Chondrocyte (in vitro differentiated cells): Measurements from ENCODE around the gene NUP88. TPM values are rescaled to one million over a fixed set of nuclear protein-coding genes. Genes with fewer than 3 reads are reported as not detected.

Experiments used
- DNase-seq: peaks from one replicate; pipeline ENCODE4 v3.0.0; 2021; ENCODE audit warnings: mixed read lengths, low spot score
- H3K27ac Mint-ChIP-seq: one replicate; pipeline ENCODE4 v1.8.0; 2021; ENCODE audit warnings: mild to moderate bottlenecking, moderate library complexity, mixed read lengths; ENCODE audit not compliant: unreplicated experiment
- H3K27me3 Mint-ChIP-seq: 2 replicates; pipeline ENCODE4 v1.8.0; 2021; ENCODE audit warnings: low read depth, mixed read lengths
- H3K36me3 Mint-ChIP-seq: 2 replicates; pipeline ENCODE4 v1.8.0; 2021; ENCODE audit warnings: low read depth, mixed read lengths
- H3K4me1 Mint-ChIP-seq: 2 replicates; pipeline ENCODE4 v1.8.0; 2021; ENCODE audit warnings: low read depth, mild to moderate bottlenecking, mixed read lengths
- H3K4me3 Mint-ChIP-seq: one replicate; pipeline ENCODE4 v1.8.0; 2021; ENCODE audit warnings: mild to moderate bottlenecking, moderate library complexity, mixed read lengths; ENCODE audit not compliant: unreplicated experiment
- H3K9me3 Mint-ChIP-seq: 2 replicates; pipeline ENCODE4 v1.8.0; 2021; ENCODE audit warnings: low read depth, mixed read lengths
- total RNA-seq: library from RNA; stranded (reverse); gene quantifications from 3 replicates; pipeline ENCODE4 v1.2.1, GENCODE V29; 2021
- TF ChIP-seq, protein P1 (sequence below): fragments of 200-600 bp; sonication (generic); IDR thresholded peaks from 2 replicates; pipeline ENCODE4 v1.5.0; 2021; ENCODE audit warnings: antibody characterized with exemption, mild to moderate bottlenecking, moderate library complexity

The NUP88 gene
- total RNA-seq, 1 donor from 2014 or later: 29.2 TPM

DNA sequence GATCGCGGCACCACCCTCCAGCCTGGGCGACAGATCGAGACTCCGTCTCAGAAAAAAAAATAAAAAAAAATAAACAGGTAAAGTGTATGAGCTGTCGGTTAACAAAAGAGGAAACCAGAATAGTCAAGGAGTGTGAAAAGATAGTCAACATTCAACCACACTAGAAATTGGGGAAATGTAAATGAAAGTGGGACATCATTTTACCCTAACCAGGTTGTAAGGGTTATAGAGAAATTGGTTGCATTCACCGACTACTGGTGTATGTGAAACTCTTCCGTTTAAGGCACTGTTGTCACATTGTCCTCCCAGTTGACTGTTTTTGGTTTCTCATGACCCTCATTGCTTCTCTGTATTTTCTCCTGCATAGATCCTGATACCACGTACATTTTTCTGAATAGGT lies 74.5 kb downstream of the NUP88 start:
- H3K4me1 Mint-ChIP-seq: no peaks in the 10 kb centered on the region
- no peak overlapping the region for H3K4me3 Mint-ChIP-seq
- TF ChIP-seq, protein P1, sequence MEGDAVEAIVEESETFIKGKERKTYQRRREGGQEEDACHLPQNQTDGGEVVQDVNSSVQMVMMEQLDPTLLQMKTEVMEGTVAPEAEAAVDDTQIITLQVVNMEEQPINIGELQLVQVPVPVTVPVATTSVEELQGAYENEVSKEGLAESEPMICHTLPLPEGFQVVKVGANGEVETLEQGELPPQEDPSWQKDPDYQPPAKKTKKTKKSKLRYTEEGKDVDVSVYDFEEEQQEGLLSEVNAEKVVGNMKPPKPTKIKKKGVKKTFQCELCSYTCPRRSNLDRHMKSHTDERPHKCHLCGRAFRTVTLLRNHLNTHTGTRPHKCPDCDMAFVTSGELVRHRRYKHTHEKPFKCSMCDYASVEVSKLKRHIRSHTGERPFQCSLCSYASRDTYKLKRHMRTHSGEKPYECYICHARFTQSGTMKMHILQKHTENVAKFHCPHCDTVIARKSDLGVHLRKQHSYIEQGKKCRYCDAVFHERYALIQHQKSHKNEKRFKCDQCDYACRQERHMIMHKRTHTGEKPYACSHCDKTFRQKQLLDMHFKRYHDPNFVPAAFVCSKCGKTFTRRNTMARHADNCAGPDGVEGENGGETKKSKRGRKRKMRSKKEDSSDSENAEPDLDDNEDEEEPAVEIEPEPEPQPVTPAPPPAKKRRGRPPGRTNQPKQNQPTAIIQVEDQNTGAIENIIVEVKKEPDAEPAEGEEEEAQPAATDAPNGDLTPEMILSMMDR: no peak
- H3K27me3 Mint-ChIP-seq: no peaks in the 10 kb centered on the region
- DNase-seq: no peak
- peaks cover 22% of the 10 kb centered on the region for H3K36me3 Mint-ChIP-seq
- no peak overlapping the region for H3K27ac Mint-ChIP-seq
- no peaks in the 10 kb centered on the region for H3K9me3 Mint-ChIP-seq

Other genes starting within 250 kb of the NUP88 start
- gene ZNF594, start 227.8 kb downstream of the NUP88 start, total RNA-seq: 4.1 to 8.5 TPM (median 4.7 TPM) in 3 replicates
- gene SCIMP, start 184.8 kb downstream of the NUP88 start, total RNA-seq: not detected in 3 replicates
- gene RABEP1, start 137.4 kb downstream of the NUP88 start, total RNA-seq: 46.1 to 52.4 TPM (median 51.3 TPM) in 3 replicates
- gene RPAIN, start 520 bp upstream of the NUP88 start, total RNA-seq: 34.2 to 37.2 TPM (median 35.1 TPM) in 3 replicates
- gene C1QBP, start 19.5 kb upstream of the NUP88 start, total RNA-seq: 65.6 to 82.8 TPM (median 71.3 TPM) in 3 replicates
- gene DHX33, start 49.3 kb upstream of the NUP88 start, total RNA-seq: 12.7 to 16.6 TPM (median 13.7 TPM) in 3 replicates
- gene DERL2, start 66.5 kb upstream of the NUP88 start, total RNA-seq: 71.8 to 84.9 TPM (median 74.9 TPM) in 3 replicates
- gene MIS12, start 66.9 kb upstream of the NUP88 start, total RNA-seq: 12.2 to 16.0 TPM (median 14.0 TPM) in 3 replicates
- gene NLRP1, start 164.8 kb upstream of the NUP88 start, total RNA-seq: 24.7 to 37.2 TPM (median 24.8 TPM) in 3 replicates